ENCODE measurements around the gene C1QTNF8.

DNA sequence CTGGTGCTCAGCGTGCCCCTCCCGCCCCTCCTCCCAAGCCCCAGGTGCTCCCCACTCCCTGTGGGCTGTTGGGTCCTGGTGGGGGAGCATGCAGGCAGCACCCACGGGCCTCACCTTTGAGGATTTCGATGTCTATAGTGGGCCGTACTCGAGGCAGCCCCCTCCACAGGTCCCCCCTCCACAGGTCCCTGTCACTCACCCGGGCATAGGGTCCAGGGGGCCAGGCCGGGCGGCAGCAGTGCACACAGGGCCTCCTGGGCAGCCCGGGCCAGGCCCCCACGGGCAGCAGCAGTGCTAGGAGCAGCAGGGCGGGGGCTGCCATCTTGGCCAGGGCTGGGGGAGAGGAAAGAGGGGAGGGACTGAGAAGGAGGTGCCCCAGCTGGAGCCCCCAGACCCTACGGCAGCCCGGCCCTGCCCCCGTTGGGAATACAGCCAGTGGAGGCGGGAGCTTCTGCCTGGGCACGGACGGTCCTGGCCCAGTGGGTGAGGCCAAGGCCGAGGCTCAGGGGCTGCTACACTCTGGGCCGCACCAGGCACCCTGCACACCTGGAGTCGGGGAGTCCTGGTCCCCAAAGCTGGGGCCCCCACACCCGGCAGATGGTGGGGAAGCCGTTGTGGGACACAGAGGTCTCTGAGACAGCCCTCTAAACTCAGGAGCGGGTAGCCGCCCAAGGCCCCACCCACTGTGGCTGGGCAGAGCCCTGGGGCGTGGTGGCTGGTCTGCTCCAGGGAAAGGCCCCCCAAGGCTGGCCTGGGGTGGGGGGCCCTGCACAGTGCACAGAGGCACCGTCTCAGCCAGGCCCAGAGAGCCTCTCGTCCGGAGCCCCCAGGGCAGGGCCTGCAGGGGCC lies 1.2 kb downstream of the C1QTNF8 start:
- TF ChIP-seq, protein P1, sequence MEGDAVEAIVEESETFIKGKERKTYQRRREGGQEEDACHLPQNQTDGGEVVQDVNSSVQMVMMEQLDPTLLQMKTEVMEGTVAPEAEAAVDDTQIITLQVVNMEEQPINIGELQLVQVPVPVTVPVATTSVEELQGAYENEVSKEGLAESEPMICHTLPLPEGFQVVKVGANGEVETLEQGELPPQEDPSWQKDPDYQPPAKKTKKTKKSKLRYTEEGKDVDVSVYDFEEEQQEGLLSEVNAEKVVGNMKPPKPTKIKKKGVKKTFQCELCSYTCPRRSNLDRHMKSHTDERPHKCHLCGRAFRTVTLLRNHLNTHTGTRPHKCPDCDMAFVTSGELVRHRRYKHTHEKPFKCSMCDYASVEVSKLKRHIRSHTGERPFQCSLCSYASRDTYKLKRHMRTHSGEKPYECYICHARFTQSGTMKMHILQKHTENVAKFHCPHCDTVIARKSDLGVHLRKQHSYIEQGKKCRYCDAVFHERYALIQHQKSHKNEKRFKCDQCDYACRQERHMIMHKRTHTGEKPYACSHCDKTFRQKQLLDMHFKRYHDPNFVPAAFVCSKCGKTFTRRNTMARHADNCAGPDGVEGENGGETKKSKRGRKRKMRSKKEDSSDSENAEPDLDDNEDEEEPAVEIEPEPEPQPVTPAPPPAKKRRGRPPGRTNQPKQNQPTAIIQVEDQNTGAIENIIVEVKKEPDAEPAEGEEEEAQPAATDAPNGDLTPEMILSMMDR (IDR thresholded peaks at IDR 0.05): no peak
- TF ChIP-seq CBX2 (IDR thresholded peaks at IDR 0.05; ENCODE audit: borderline replicate concordance, low read depth) (no peak), EP300 (IDR thresholded peaks at IDR 0.05) (no peak), HOXA7 (CRISPR knock-in tag; IDR thresholded peaks at IDR 0.05) (no peak), MAX (IDR thresholded peaks at IDR 0.05) (no peak), NFE2L2 (conservative IDR thresholded peaks at IDR 0.05; ENCODE audit: low read length) (no peak), JUN (IDR thresholded peaks at IDR 0.05) (no peak), NR3C1 (IDR thresholded peaks at IDR 0.05) (no peak)

Data from A549 (cell line).